ENCODE results near the gene CSNK1A1.
"Not testable (repeated sequence)": the region's sequence is repeated elsewhere in the genome, so short reads cannot be mapped to it uniquely, and the experiment has no call there.

Gene CSNK1A1

GRCh38 chr5:149471406-149472183, 79.6 kb downstream of the CSNK1A1 start:
- POLR2A ChIA-PET = interaction anchor here (1.3 to 1.5 kb wide), 2 partner anchors 26 to 80 kb away, joined by 3 read pairs; partner anchors contain the start of gene CSNK1A1
- DNase-seq (ENCODE audit: extremely low spot score) = no peak
- CTCF ChIA-PET = interaction anchor here (1.0 kb wide), 1 partner anchor 15 kb away, joined by 3 read pairs; no protein-coding TSS in a partner anchor
- TF ChIP-seq TARDBP (IDR thresholded peaks at IDR 0.05) = no peak
- no peak for TF ChIP-seq FOXM1 (IDR thresholded peaks at IDR 0.05; ENCODE audit: borderline replicate concordance)
- no peak for TF ChIP-seq NFRKB (IDR thresholded peaks at IDR 0.05)

- ChIA-PET POLR2A (interaction anchor here (1.5 kb wide), 1 partner anchor 25 kb away, joined by 3 read pairs; no protein-coding TSS in a partner anchor), CTCF (interaction anchor here (1.6 kb wide), 1 partner anchor 24 kb away, joined by 3 read pairs; no protein-coding TSS in a partner anchor)
- DNase-seq (ENCODE audit: extremely low spot score) = no peak
- TF ChIP-seq ARNT (IDR thresholded peaks at IDR 0.05) (no peak), TARDBP (IDR thresholded peaks at IDR 0.05) (no peak), FOXA1 (IDR thresholded peaks at IDR 0.05) (no peak), BHLHE40 (IDR thresholded peaks at IDR 0.05; ENCODE audit: borderline replicate concordance) (no peak), FOXM1 (IDR thresholded peaks at IDR 0.05; ENCODE audit: borderline replicate concordance) (no peak)
These were observed 80.3 kb downstream of the CSNK1A1 start for GRCh38 chr5:149470942-149471341.

GRCh38 chr5:149466457-149466972, 84.7 kb downstream of the CSNK1A1 start:
- ChIA-PET CTCF (no interaction called here), POLR2A (interaction anchor here (1.0 to 1.9 kb wide), 5 partner anchors 11 to 83 kb away, joined by 3 to 9 read pairs (median 3); no protein-coding TSS in a partner anchor)
- TF ChIP-seq LEF1 (IDR thresholded peaks at IDR 0.05; ENCODE audit: borderline replicate concordance) (no peak), ZNF384 (IDR thresholded peaks at IDR 0.05) (no peak), PKNOX1 (IDR thresholded peaks at IDR 0.05) (no peak), SP1 (IDR thresholded peaks at IDR 0.05) (no peak), BHLHE40 (IDR thresholded peaks at IDR 0.05; ENCODE audit: borderline replicate concordance) (no peak), ARNT (IDR thresholded peaks at IDR 0.05) (no peak), HDGF (IDR thresholded peaks at IDR 0.05; ENCODE audit: borderline replicate concordance) (no peak)
- DNase-seq (ENCODE audit: extremely low spot score) = no peak

GRCh38 chr5:149464796-149465489, 86.3 kb downstream of the CSNK1A1 start:
- TF ChIP-seq CTBP1 (IDR thresholded peaks at IDR 0.05; ENCODE audit: borderline replicate concordance) (no peak), FOXK2 (IDR thresholded peaks at IDR 0.05) (no peak), TARDBP (IDR thresholded peaks at IDR 0.05) (no peak), SP1 (IDR thresholded peaks at IDR 0.05) (no peak), ZNF384 (IDR thresholded peaks at IDR 0.05) (no peak), LEF1 (IDR thresholded peaks at IDR 0.05; ENCODE audit: borderline replicate concordance) (no peak)
- CTCF ChIA-PET = interaction anchor here (0.7 kb wide), 1 partner anchor 126 kb away, joined by 3 read pairs; no protein-coding TSS in a partner anchor
- POLR2A ChIA-PET = interaction anchor here (1.3 kb wide), 1 partner anchor 11 kb away, joined by 3 read pairs; no protein-coding TSS in a partner anchor
- no peak for DNase-seq (ENCODE audit: extremely low spot score)

GRCh38 chr5:149461907-149462306, 89.3 kb downstream of the CSNK1A1 start:
- POLR2A ChIA-PET; DNase-seq (ENCODE audit: extremely low spot score); CTCF ChIA-PET: not testable (repeated sequence)

GRCh38 chr5:149459891-149460290, 91.3 kb downstream of the CSNK1A1 start:
- no peak for DNase-seq (ENCODE audit: extremely low spot score)
- POLR2A ChIA-PET = no interaction called here
- TF ChIP-seq SUZ12 (IDR thresholded peaks at IDR 0.05) (no peak), FOXA1 (IDR thresholded peaks at IDR 0.05) (no peak), PKNOX1 (IDR thresholded peaks at IDR 0.05) (no peak), FOXM1 (IDR thresholded peaks at IDR 0.05; ENCODE audit: borderline replicate concordance) (no peak), FOXK2 (IDR thresholded peaks at IDR 0.05) (no peak), ZNF384 (IDR thresholded peaks at IDR 0.05) (no peak), TARDBP (IDR thresholded peaks at IDR 0.05) (no peak), NFRKB (IDR thresholded peaks at IDR 0.05) (no peak), L3MBTL2 (conservative IDR thresholded peaks at IDR 0.05) (no peak), CTBP1 (IDR thresholded peaks at IDR 0.05; ENCODE audit: borderline replicate concordance) (no peak), ELF4 (IDR thresholded peaks at IDR 0.05) (no peak), ARNT (IDR thresholded peaks at IDR 0.05) (no peak), BHLHE40 (IDR thresholded peaks at IDR 0.05; ENCODE audit: borderline replicate concordance) (no peak), LEF1 (IDR thresholded peaks at IDR 0.05; ENCODE audit: borderline replicate concordance) (no peak), HDGF (IDR thresholded peaks at IDR 0.05; ENCODE audit: borderline replicate concordance) (no peak), SP1 (IDR thresholded peaks at IDR 0.05) (no peak)
- CTCF ChIA-PET = no interaction called here

- TF ChIP-seq FOXA1 (IDR thresholded peaks at IDR 0.05) = no peak
- TF ChIP-seq PKNOX1 (IDR thresholded peaks at IDR 0.05) = no peak
- TF ChIP-seq FOXM1 (IDR thresholded peaks at IDR 0.05; ENCODE audit: borderline replicate concordance) = no peak
- no peak for TF ChIP-seq LEF1 (IDR thresholded peaks at IDR 0.05; ENCODE audit: borderline replicate concordance)
- no peak for TF ChIP-seq L3MBTL2 (conservative IDR thresholded peaks at IDR 0.05)
- no peak for TF ChIP-seq ELF4 (IDR thresholded peaks at IDR 0.05)
- TF ChIP-seq CTBP1 (IDR thresholded peaks at IDR 0.05; ENCODE audit: borderline replicate concordance) = no peak
- TF ChIP-seq HDGF (IDR thresholded peaks at IDR 0.05; ENCODE audit: borderline replicate concordance) = no peak
- no peak for TF ChIP-seq SP1 (IDR thresholded peaks at IDR 0.05)
- TF ChIP-seq SUZ12 (IDR thresholded peaks at IDR 0.05) = no peak
- no peak for DNase-seq (ENCODE audit: extremely low spot score)
- CTCF ChIA-PET = interaction anchor here (1.0 kb wide), 1 partner anchor 10 kb away, joined by 3 read pairs; no protein-coding TSS in a partner anchor
- POLR2A ChIA-PET = no interaction called here
These were observed 93.9 kb downstream of the CSNK1A1 start for GRCh38 chr5:149457393-149457763.

Data from HEK293T (cell line).